MM.1S (cell line): ENCODE results near the gene ZFPM1.

Source experiments
- DNase-seq: peaks from one replicate; pipeline ENCODE4 v3.0.0-alpha.2; 2015
- H2AFZ ChIP-seq: fragments of 300-600 bp; sonication (generic); 2 replicates; pipeline ENCODE4 v1.6.0; 2016; ENCODE audit warnings: antibody characterized with exemption, low read length
- H3F3A ChIP-seq: fragments of 300-600 bp; sonication (generic); 2 replicates; pipeline ENCODE4 v1.6.1; 2016; ENCODE audit warnings: mild to moderate bottlenecking, antibody characterized with exemption, low read length, moderate library complexity, mixed read lengths; ENCODE audit not compliant: insufficient read depth
- H3K27ac ChIP-seq: fragments of 300-600 bp; sonication (generic); 2 replicates; pipeline ENCODE4 v1.5.1; 2016; ENCODE audit warnings: mild to moderate bottlenecking, low read length
- H3K27me3 ChIP-seq: fragments of 300-600 bp; sonication (generic); replicated peaks from 2 replicates; pipeline ENCODE4 v1.6.0; 2016; ENCODE audit warnings: low read length; ENCODE audit not compliant: insufficient read depth
- H3K36me3 ChIP-seq: fragments of 300-600 bp; sonication (generic); replicated peaks from 2 replicates; pipeline ENCODE4 v1.6.1; 2016; ENCODE audit warnings: mild to moderate bottlenecking, low read length, mixed read lengths; ENCODE audit not compliant: insufficient read depth
- H3K4me1 ChIP-seq: fragments of 300-600 bp; sonication (generic); 2 replicates; pipeline ENCODE4 v1.6.1; 2016; ENCODE audit warnings: low read length, mixed read lengths
- H3K4me2 ChIP-seq: fragments of 300-600 bp; sonication (generic); 2 replicates; pipeline ENCODE4 v1.6.0; 2016; ENCODE audit warnings: low read depth, low read length
- H3K4me3 ChIP-seq: fragments of 300-600 bp; sonication (generic); 2 replicates; pipeline ENCODE4 v1.5.1; 2016; ENCODE audit warnings: low read length, mixed read lengths
- H3K79me2 ChIP-seq: fragments of 300-600 bp; sonication (generic); 2 replicates; pipeline ENCODE4 v1.6.1; 2016; ENCODE audit warnings: mixed run types, low read length, mixed read lengths
- H3K9ac ChIP-seq: fragments of 300-600 bp; sonication (generic); 2 replicates; pipeline ENCODE4 v1.6.1; 2016; ENCODE audit warnings: low read length, mixed read lengths
- H3K9me2 ChIP-seq: fragments of 300-600 bp; sonication (generic); replicated peaks from 2 replicates; pipeline ENCODE4 v1.6.1; 2016; ENCODE audit warnings: mild to moderate bottlenecking, low read length, mixed read lengths; ENCODE audit not compliant: insufficient read depth
- H3K9me3 ChIP-seq: fragments of 300-600 bp; sonication (generic); replicated peaks from 2 replicates; pipeline ENCODE4 v1.6.1; 2016; ENCODE audit warnings: mild to moderate bottlenecking, low read length, mixed read lengths; ENCODE audit not compliant: insufficient read depth
- H4K20me1 ChIP-seq: fragments of 300-600 bp; sonication (generic); 2 replicates; pipeline ENCODE4 v1.6.1; 2016; ENCODE audit warnings: mild to moderate bottlenecking, low read length, moderate library complexity, mixed read lengths; ENCODE audit not compliant: insufficient read depth
- EZH2 ChIP-seq: fragments of 300-600 bp; sonication (generic); optimal IDR thresholded peaks from 2 replicates; pipeline ENCODE3; 2017; ENCODE audit warnings: low read depth, mild to moderate bottlenecking, antibody characterized with exemption, low read length, mixed read lengths
- EZH2phosphoT487 ChIP-seq: fragments of 300-600 bp; sonication (generic); IDR thresholded peaks from 2 replicates; pipeline ENCODE4 v1.6.1; 2018; ENCODE audit warnings: antibody characterized with exemption, low read length
- TF ChIP-seq, protein P1 (sequence below): fragments of 300-600 bp; sonication (generic); IDR thresholded peaks from 2 replicates; pipeline ENCODE4 v1.5.1; 2016; ENCODE audit warnings: antibody characterized with exemption, low read length, mixed read lengths

ZFPM1 gene

DNA sequence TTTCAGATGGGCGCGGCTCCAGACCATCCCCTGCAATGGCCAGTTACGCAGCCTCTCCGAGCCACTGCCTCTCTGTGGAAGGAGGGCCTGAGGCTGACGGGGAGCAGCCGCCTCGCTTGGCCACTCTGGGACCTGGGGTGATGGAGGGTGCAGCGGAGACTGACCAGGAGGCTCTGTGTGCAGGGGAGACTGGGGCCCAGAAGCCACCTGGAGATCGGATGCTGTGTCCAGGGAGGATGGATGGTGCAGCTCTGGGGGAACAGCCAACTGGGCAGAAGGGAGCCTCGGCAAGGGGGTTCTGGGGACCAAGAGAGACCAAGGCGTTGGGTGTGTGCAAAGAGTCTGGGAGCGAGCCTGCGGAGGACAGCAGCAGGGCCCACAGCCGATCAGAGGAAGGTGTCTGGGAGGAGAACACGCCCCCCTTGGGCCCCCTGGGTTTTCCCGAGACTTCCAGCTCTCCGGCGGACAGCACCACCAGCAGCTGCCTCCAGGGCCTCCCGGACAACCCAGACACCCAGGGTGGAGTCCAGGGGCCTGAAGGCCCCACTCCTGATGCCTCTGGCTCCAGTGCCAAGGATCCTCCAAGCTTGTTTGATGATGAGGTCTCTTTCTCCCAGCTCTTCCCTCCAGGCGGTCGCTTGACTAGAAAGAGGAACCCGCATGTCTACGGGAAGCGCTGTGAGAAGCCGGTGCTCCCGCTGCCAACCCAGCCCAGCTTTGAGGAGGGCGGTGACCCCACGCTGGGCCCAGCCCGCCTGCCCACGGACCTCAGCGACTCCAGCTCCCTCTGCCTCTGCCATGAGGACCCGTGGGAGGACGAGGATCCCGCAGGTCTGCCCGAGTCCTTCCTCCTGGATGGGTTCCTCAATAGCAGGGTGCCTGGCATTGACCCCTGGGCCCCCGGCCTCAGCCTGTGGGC is 17.4 kb upstream of the ZFPM1 start:
- no peak overlapping the region for H3K4me3 ChIP-seq
- H2AFZ ChIP-seq, result no peak overlapping the region
- no peaks in the 10 kb centered on the region for H3K79me2 ChIP-seq
- no peaks in the 10 kb centered on the region for H3K36me3 ChIP-seq
- DNase-seq, result no peak
- H4K20me1 ChIP-seq, result no peaks in the 10 kb centered on the region
- H3K4me2 ChIP-seq, result no peak overlapping the region
- H3K9me2 ChIP-seq, result no peaks in the 10 kb centered on the region
- TF ChIP-seq EZH2 (no peak), EZH2phosphoT487 (no peak)
- TF ChIP-seq, protein P1, sequence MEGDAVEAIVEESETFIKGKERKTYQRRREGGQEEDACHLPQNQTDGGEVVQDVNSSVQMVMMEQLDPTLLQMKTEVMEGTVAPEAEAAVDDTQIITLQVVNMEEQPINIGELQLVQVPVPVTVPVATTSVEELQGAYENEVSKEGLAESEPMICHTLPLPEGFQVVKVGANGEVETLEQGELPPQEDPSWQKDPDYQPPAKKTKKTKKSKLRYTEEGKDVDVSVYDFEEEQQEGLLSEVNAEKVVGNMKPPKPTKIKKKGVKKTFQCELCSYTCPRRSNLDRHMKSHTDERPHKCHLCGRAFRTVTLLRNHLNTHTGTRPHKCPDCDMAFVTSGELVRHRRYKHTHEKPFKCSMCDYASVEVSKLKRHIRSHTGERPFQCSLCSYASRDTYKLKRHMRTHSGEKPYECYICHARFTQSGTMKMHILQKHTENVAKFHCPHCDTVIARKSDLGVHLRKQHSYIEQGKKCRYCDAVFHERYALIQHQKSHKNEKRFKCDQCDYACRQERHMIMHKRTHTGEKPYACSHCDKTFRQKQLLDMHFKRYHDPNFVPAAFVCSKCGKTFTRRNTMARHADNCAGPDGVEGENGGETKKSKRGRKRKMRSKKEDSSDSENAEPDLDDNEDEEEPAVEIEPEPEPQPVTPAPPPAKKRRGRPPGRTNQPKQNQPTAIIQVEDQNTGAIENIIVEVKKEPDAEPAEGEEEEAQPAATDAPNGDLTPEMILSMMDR, result no peak
- H3K27me3 ChIP-seq, result peaks cover 89% of the 10 kb centered on the region
- no peaks in the 10 kb centered on the region for H3F3A ChIP-seq
- no peak overlapping the region for H3K27ac ChIP-seq
- no peak overlapping the region for H3K9ac ChIP-seq
- no peaks in the 10 kb centered on the region for H3K9me3 ChIP-seq
- no peaks in the 10 kb centered on the region for H3K4me1 ChIP-seq

DNA sequence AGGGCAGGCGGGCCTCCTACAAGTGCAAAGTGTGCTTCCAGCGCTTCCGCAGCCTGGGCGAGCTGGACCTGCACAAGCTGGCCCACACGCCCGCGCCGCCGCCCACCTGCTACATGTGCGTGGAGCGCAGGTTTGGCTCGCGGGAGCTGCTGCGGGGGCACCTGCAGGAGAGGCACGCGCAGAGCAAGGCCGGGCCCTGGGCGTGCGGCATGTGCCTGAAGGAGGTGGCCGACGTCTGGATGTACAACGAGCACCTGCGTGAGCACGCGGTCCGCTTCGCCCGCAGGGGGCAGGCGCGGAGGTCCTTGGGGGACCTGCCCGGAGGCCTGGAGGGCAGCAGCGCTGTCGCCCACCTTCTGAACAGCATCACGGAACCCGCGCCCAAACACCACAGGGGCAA is 16.3 kb upstream of the ZFPM1 start:
- TF ChIP-seq EZH2phosphoT487 (no peak), EZH2 (no peak)
- TF ChIP-seq, protein P1, result no peak
- Histone ChIP-seq H3K4me3 (no peak overlapping the region), H2AFZ (no peak overlapping the region), H3K9ac (no peak overlapping the region), H3K4me1 (no peaks in the 10 kb centered on the region), H3K27ac (no peak overlapping the region), H3K79me2 (no peaks in the 10 kb centered on the region), H3K27me3 (peaks cover 89% of the 10 kb centered on the region), H3K9me2 (no peaks in the 10 kb centered on the region), H3K9me3 (no peaks in the 10 kb centered on the region), H3F3A (no peaks in the 10 kb centered on the region), H3K4me2 (no peak overlapping the region), H3K36me3 (no peaks in the 10 kb centered on the region), H4K20me1 (no peaks in the 10 kb centered on the region)
- DNase-seq, result no peak

DNA sequence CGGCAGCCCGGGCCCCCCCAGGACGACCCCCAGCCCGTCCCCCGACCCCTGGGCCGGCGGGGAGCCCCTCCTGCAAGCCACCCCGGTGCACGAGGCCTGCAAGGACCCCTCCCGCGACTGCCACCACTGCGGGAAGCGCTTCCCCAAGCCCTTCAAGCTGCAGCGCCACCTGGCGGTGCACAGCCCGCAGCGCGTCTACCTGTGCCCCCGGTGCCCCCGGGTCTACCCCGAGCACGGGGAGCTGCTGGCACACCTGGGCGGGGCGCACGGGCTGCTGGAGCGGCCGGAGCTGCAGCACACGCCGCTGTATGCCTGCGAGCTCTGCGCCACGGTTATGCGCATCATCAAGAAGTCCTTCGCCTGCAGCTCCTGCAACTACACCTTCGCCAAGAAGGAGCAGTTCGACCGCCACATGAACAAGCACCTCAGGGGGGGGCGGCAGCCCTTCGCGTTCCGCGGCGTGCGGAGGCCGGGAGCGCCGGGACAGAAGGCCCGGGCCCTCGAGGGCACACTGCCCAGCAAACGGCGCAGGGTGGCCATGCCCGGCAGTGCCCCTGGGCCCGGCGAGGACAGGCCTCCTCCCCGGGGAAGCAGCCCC is 15.6 kb upstream of the ZFPM1 start:
- H4K20me1 ChIP-seq, result no peaks in the 10 kb centered on the region
- H3K4me2 ChIP-seq, result no peak overlapping the region
- H3K27ac ChIP-seq, result no peak overlapping the region
- H3K36me3 ChIP-seq, result no peaks in the 10 kb centered on the region
- DNase-seq, result peak; percentile 27
- no peak overlapping the region for H2AFZ ChIP-seq
- TF ChIP-seq, protein P1, result peak; percentile 53
- TF ChIP-seq EZH2phosphoT487, result no peak
- H3K9ac ChIP-seq, result no peak overlapping the region
- H3K4me1 ChIP-seq, result no peaks in the 10 kb centered on the region
- H3K4me3 ChIP-seq, result no peak overlapping the region
- H3K9me3 ChIP-seq, result no peaks in the 10 kb centered on the region
- no peaks in the 10 kb centered on the region for H3F3A ChIP-seq
- no peaks in the 10 kb centered on the region for H3K79me2 ChIP-seq
- H3K9me2 ChIP-seq, result no peaks in the 10 kb centered on the region
- H3K27me3 ChIP-seq, result peaks cover 84% of the 10 kb centered on the region
